Esophagus muscularis mucosa (tissue), 4 donors: Measurements from ENCODE around the gene ANKRD49. TPM values are rescaled to one million over a fixed set of nuclear protein-coding genes. Genes with fewer than 3 reads are reported as not detected.

Experiments
- DNase-seq: peaks from one replicate; pipeline ENCODE4 v3.0.0-alpha.2; 2017; ENCODE audit errors: extremely low spot score
- H3K27ac ChIP-seq, 4 donors: fragments of 200-600 bp; sonication (generic); replicated peaks in 1 of 4; 1 replicate in 3 of 4; 2 replicates in 1 of 4; pipeline ENCODE4 v1.5.1; 2016 to 2019; ENCODE audit warnings: mild to moderate bottlenecking in 1 of 4
- H3K27me3 ChIP-seq, 4 donors: fragments of 200-600 bp; sonication (generic); one replicate each; pipeline versions ENCODE4 v1.5.1 to v1.6.0; 2016 to 2019
- H3K36me3 ChIP-seq, 4 donors: fragments of 200-600 bp; sonication (generic); one replicate each; pipeline ENCODE4 v1.5.1; 2016 to 2019
- H3K4me1 ChIP-seq, 4 donors: fragments of 200-600 bp; sonication (generic); one replicate each; pipeline ENCODE4 v1.5.1; 2016 to 2019
- H3K4me3 ChIP-seq, 4 donors: fragments of 200-600 bp; sonication (generic); 1 replicate in 2 of 4; 2 replicates in 2 of 4; pipeline ENCODE4 v1.5.1; 2016 to 2019; ENCODE audit warnings: mild to moderate bottlenecking in 4 of 4, moderate library complexity in 1 of 4
- H3K9me3 ChIP-seq, 4 donors: fragments of 200-600 bp; sonication (generic); 1 replicate in 3 of 4; 2 replicates in 1 of 4; pipeline ENCODE4 v1.5.1; 2016 to 2019
- EP300 ChIP-seq: sonication (generic); formaldehyde crosslinking; IDR thresholded peaks from one replicate; pipeline ENCODE4 v1.6.1; 2017; ENCODE audit warnings: antibody characterized with exemption
- POLR2A ChIP-seq: fragments of 450-650 bp; IDR thresholded peaks from one replicate; pipeline ENCODE4 v1.6.1; 2017; ENCODE audit warnings: antibody characterized with exemption, moderate library complexity, mild to moderate bottlenecking, low read depth
- POLR2AphosphoS5 ChIP-seq, 2 donors: sonication (generic); formaldehyde crosslinking; IDR thresholded peaks; one replicate each; pipeline ENCODE4 v1.6.1; 2017; ENCODE audit warnings: antibody characterized with exemption in 2 of 2
- WGBS: methylation state at CpG from one replicate; pipeline ENCODE4 v1.1.5; 2018; 5-methylcytosine and 5-hydroxymethylcytosine counted together
- intact Hi-C: fragments of 100-400 bp; cut with DNase I; formaldehyde crosslinking; loops from one replicate; pipeline ENCODE4 v1.15.1; 2023
- total RNA-seq, 4 donors: library from RNA; depleted of rRNA; stranded (reverse); fragments of >200 nt; gene quantifications; one replicate each; pipeline versions ENCODE4 v1.1.0 to v1.2.1, GENCODE V29; 2016
- TF ChIP-seq, protein P1 (sequence below), 3 experiments: fragments of 200-600 bp in 2 of 3; fragments of 450-650 bp in 1 of 3; sonication (generic) in 2 of 3; IDR thresholded peaks; one replicate each; pipeline ENCODE4 v1.5.1; 2017 to 2019; ENCODE audit warnings: antibody characterized with exemption in 3 of 3, mild to moderate bottlenecking in 2 of 3, moderate library complexity in 1 of 3

ANKRD49 gene
- total RNA-seq, 4 donors from 2014 or later: 16.2 to 20.8 (median 18.0) TPM

DNA sequence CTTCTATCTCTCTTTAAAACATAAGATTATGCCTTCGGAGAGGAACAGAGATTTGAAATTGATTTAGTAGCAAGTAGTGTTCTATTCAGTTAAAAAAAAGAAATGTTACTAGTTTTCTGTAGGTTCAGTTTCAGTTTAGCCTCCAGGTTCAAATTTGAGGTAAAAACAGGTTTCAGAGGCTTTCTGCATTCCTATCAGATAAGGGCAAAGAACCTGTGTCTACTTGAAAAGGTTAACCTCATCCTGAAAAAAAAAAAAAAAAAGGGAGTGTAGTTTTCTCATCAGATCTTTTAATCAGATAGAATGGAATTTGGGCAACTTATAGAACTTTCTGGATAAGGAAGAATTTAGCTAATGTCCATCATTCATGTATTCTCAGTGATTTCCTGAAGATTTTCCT lies 30.6 kb downstream of the ANKRD49 start:
- no peaks in the 10 kb centered on the region for H3K9me3 ChIP-seq
- no peak overlapping the region for H3K27ac ChIP-seq
- DNase-seq: no peak
- H3K4me3 ChIP-seq: no peak overlapping the region
- intact Hi-C loops: loop anchor here (5.0 to 10.0 kb wide), 2 partner anchors 33 to 370 kb away; no protein-coding TSS in a partner anchor
- 90% methylated on average over 1 of the region's 1 CpG for WGBS
- H3K27me3 ChIP-seq: no peaks in the 10 kb centered on the region
- H3K4me1 ChIP-seq: peaks cover 0 to 9% (median 9%) of the 10 kb centered on the region in 4 donors
- TF ChIP-seq EP300 (no peak), POLR2A (no peak), POLR2AphosphoS5 (IDR thresholded peaks at IDR 0.05) (no peak)
- TF ChIP-seq, protein P1, sequence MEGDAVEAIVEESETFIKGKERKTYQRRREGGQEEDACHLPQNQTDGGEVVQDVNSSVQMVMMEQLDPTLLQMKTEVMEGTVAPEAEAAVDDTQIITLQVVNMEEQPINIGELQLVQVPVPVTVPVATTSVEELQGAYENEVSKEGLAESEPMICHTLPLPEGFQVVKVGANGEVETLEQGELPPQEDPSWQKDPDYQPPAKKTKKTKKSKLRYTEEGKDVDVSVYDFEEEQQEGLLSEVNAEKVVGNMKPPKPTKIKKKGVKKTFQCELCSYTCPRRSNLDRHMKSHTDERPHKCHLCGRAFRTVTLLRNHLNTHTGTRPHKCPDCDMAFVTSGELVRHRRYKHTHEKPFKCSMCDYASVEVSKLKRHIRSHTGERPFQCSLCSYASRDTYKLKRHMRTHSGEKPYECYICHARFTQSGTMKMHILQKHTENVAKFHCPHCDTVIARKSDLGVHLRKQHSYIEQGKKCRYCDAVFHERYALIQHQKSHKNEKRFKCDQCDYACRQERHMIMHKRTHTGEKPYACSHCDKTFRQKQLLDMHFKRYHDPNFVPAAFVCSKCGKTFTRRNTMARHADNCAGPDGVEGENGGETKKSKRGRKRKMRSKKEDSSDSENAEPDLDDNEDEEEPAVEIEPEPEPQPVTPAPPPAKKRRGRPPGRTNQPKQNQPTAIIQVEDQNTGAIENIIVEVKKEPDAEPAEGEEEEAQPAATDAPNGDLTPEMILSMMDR (IDR thresholded peaks at IDR 0.05): no peak
- H3K36me3 ChIP-seq: no peaks in the 10 kb centered on the region

DNA sequence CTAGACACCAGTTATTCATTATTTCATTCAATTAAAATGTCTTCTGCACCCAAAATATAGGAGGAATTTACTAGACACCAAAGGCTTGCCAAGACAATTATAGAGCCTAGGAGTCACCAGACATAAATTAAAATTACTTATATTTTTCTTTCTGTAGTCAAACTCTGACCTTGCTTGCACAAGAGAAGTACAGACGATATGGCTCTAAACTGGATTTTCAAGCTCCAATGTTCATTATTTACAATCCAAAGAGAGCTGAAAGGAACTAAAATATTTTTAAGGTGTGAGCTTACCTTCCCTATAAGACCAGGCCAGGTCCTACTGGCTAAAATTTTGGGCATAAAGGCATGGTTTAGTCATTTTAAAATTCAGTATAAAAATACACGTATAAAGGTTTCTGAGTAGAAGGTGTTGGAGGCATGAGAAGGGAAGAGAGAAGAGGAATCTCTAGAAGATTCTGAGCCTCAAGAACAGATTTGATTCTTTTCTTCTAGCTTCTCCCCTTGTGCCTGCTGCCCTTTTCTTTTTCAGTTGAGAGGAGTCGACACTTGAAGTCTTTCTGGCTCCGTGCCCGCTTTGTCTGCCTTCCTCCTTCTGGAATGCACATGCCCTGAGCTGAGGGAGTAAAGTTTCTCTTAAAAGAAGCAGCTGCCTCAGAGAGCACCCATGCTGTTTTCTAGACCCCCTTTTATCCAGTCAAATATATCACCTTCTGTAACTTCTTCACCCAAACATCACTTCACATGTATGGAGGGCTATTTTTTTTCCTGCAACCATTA lies 32.0 kb downstream of the ANKRD49 start:
- DNase-seq: no peak
- TF ChIP-seq POLR2A: no peak
- TF ChIP-seq EP300: no peak
- TF ChIP-seq, protein P1 (IDR thresholded peaks at IDR 0.05): no peak
- TF ChIP-seq POLR2AphosphoS5 (IDR thresholded peaks at IDR 0.05): no peak
- intact Hi-C loops: loop anchor here (10.0 kb wide), 1 partner anchor 369 kb away; no protein-coding TSS in a partner anchor
- Histone ChIP-seq H3K4me3 (no peak overlapping the region), H3K36me3 (no peaks in the 10 kb centered on the region), H3K9me3 (no peaks in the 10 kb centered on the region), H3K4me1 (peaks cover 0 to 6% (median 5%) of the 10 kb centered on the region in 4 donors), H3K27ac (no peak overlapping the region), H3K27me3 (no peaks in the 10 kb centered on the region)
- 40% methylated on average over 5 of the region's 5 CpGs for WGBS

DNA sequence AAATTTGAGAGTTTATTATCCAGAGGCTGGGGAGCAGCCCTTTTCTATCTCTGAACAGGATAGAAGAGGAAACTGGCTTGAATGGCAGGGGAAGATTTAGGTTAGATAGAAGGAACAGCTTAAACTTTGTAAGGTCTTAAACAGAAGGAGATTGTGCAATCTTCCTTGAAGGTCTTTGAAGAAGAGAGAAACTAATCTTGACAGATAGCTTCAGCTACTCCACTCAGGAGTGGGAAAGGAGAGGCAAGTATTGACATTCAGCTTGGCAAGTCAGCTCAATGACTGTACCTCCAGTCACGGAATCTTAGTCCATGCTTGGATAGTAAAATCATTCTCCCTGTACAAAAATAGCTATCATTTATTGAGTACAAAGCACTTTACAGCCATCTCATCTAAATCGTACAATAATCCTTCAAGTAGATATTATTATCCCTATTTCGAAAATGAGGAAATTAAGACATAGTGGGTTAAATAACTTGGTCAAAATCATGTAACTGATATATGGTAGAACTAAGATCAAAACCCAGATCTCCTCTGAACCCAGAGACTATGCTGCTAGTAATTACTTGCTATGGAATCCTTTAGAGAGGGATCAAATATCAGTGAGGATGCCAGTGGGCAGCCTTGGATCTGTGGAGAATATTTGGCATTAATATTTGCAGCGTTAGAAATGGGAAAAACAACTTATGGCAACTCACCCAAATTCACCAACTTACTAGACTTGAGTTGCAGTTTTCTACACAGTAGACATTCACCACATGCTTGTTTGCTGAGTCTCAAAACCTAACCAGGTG lies 33.1 kb downstream of the ANKRD49 start:
- H3K27ac ChIP-seq: no peak overlapping the region
- intact Hi-C loops: loop anchor here (10.0 kb wide), 1 partner anchor 368 kb away; no protein-coding TSS in a partner anchor

DNA sequence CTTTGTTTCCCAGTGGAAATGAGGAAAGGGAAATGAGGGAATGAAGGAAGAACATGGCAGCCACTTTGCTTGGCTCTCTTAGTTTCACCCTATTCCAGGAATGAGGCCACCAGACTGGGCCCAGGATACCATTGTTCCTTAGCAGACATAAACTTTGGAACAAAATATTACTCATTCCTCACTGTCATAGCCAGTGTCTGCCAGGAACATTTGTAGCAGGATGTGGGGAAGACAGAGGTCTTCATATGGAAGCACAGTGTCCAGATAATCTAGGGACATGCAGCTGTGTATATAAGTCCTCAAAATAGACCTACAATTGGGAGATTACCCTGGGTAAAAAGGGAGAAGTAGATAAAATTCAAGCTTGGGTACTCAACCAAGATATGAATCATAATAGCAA lies 34.8 kb downstream of the ANKRD49 start:
- intact Hi-C loops: loop anchor here (10.0 kb wide), 1 partner anchor 366 kb away; no protein-coding TSS in a partner anchor
- H3K27ac ChIP-seq: no peak overlapping the region
- no peak for TF ChIP-seq POLR2A
- TF ChIP-seq, protein P1 (IDR thresholded peaks at IDR 0.05): no peak
- no peak for TF ChIP-seq POLR2AphosphoS5 (IDR thresholded peaks at IDR 0.05)
- TF ChIP-seq EP300: no peak
- H3K36me3 ChIP-seq: no peaks in the 10 kb centered on the region
- no peak overlapping the region for H3K4me3 ChIP-seq
- peaks cover 0 to 7% (median 5%) of the 10 kb centered on the region in 4 donors for H3K4me1 ChIP-seq
- H3K9me3 ChIP-seq: no peaks in the 10 kb centered on the region
- DNase-seq: no peak
- no peaks in the 10 kb centered on the region for H3K27me3 ChIP-seq

More for the DNA sequence above, 33.1 kb downstream of the ANKRD49 start:
- no peaks in the 10 kb centered on the region for H3K9me3 ChIP-seq
- H3K4me3 ChIP-seq: no peak overlapping the region
- DNase-seq: no peak
- H3K4me1 ChIP-seq: peaks cover 0 to 6% (median 5%) of the 10 kb centered on the region in 4 donors
- TF ChIP-seq POLR2A (no peak), EP300 (no peak), POLR2AphosphoS5 (IDR thresholded peaks at IDR 0.05) (no peak)
- TF ChIP-seq, protein P1 (IDR thresholded peaks at IDR 0.05): no peak
- no peaks in the 10 kb centered on the region for H3K36me3 ChIP-seq
- H3K27me3 ChIP-seq: no peaks in the 10 kb centered on the region
- WGBS: 76% methylated on average over 4 of the region's 4 CpGs
